SK-N-SH treated with all-trans-retinoic acid at 6 μM for 48 hours (cell line): ENCODE results near the gene SMYD3.

Experiments used
- SNAI2 ChIP-seq: fragments of 250-450 bp; sonication (Bioruptor Pico); IDR thresholded peaks from 2 replicates; pipeline ENCODE4 v1.5.0; 2020; ENCODE audit warnings: mild to moderate bottlenecking, moderate library complexity
- ZNF8 ChIP-seq: fragments of 450-650 bp; formaldehyde crosslinking; IDR thresholded peaks from 2 replicates; pipeline ENCODE4 v1.5.0; 2020; ENCODE audit warnings: mild to moderate bottlenecking, moderate library complexity

GRCh38 chr1:246203180-246203579, 303.9 kb downstream of the SMYD3 start:
- TF ChIP-seq ZNF8 (CRISPR knock-in tag) (no peak), SNAI2 (no peak)
